Loucy (cell line): Measurements from ENCODE around the gene TOMM6.

Source experiments
- H2AFZ ChIP-seq: fragments of 200-600 bp; sonication (generic); 2 replicates; pipeline ENCODE4 v1.6.0; 2016; ENCODE audit warnings: antibody characterized with exemption, mild to moderate bottlenecking, low read length, moderate library complexity
- H3F3A ChIP-seq: fragments of 200-600 bp; 2 replicates; pipeline ENCODE4 v1.6.0; 2016; ENCODE audit warnings: antibody characterized with exemption, low read depth, mild to moderate bottlenecking
- H3K27me3 ChIP-seq: fragments of 200-600 bp; sonication (generic); 2 replicates; pipeline ENCODE4 v1.6.1; 2014; ENCODE audit warnings: low read length, mild to moderate bottlenecking; ENCODE audit not compliant: insufficient read depth, poor library complexity, severe bottlenecking
- H3K36me3 ChIP-seq: fragments of 200-600 bp; sonication (generic); 2 replicates; pipeline ENCODE4 v1.6.1; 2016; ENCODE audit warnings: low read length; ENCODE audit not compliant: insufficient read depth
- H3K4me1 ChIP-seq: fragments of 200-600 bp; sonication (generic); 2 replicates; pipeline ENCODE4 v1.5.1; 2014; ENCODE audit warnings: low read length, mild to moderate bottlenecking; ENCODE audit not compliant: insufficient read depth, poor library complexity, severe bottlenecking
- H3K4me2 ChIP-seq: fragments of 200-600 bp; sonication (generic); 2 replicates; pipeline ENCODE4 v1.6.0; 2014; ENCODE audit warnings: antibody characterized with exemption, low read length, low read depth, mild to moderate bottlenecking; ENCODE audit not compliant: poor library complexity, severe bottlenecking
- H3K4me3 ChIP-seq: fragments of 200-600 bp; sonication (generic); 2 replicates; pipeline ENCODE4 v1.5.1; 2014; ENCODE audit warnings: low read length, mild to moderate bottlenecking, mixed read lengths; ENCODE audit not compliant: poor library complexity, severe bottlenecking
- H3K79me2 ChIP-seq: fragments of 200-600 bp; sonication (generic); 2 replicates; pipeline ENCODE4 v1.6.1; 2014; ENCODE audit warnings: low read length; ENCODE audit not compliant: insufficient read depth
- H3K9ac ChIP-seq: fragments of 200-600 bp; sonication (generic); 2 replicates; pipeline ENCODE4 v1.6.0; 2014; ENCODE audit warnings: mild to moderate bottlenecking, low read depth, low read length, moderate library complexity; ENCODE audit not compliant: poor library complexity, severe bottlenecking
- H3K9me2 ChIP-seq: fragments of 200-600 bp; sonication (generic); replicated peaks from 2 replicates; pipeline ENCODE4 v1.6.1; 2016; ENCODE audit warnings: low read depth, low read length, mixed read lengths
- H3K9me3 ChIP-seq: fragments of 200-600 bp; sonication (generic); 2 replicates; pipeline ENCODE4 v1.6.1; 2014; ENCODE audit warnings: mild to moderate bottlenecking, antibody characterized with exemption, low read length, low read depth; ENCODE audit not compliant: insufficient read depth
- H4K20me1 ChIP-seq: fragments of 200-600 bp; sonication (generic); 2 replicates; pipeline ENCODE4 v1.6.0; 2014; ENCODE audit warnings: antibody characterized with exemption, low read length, mild to moderate bottlenecking; ENCODE audit not compliant: insufficient read depth, poor library complexity, severe bottlenecking
- CTCF ChIP-seq: fragments of 200-600 bp; sonication (generic); conservative IDR thresholded peaks from 2 replicates; pipeline ENCODE4 v1.5.1; 2014; ENCODE audit warnings: mild to moderate bottlenecking, antibody characterized with exemption, low read length
- EZH2phosphoT487 ChIP-seq: fragments of 200-600 bp; IDR thresholded peaks from 2 replicates; pipeline ENCODE4 v1.6.1; 2018; ENCODE audit warnings: antibody characterized with exemption, mild to moderate bottlenecking, moderate library complexity, borderline replicate concordance

The TOMM6 gene

GRCh38 chr6:41741625-41742490, 45.6 kb upstream of the TOMM6 start:
- no peak overlapping the region for H3K4me3 ChIP-seq
- no peaks in the 10 kb centered on the region for H3K4me1 ChIP-seq
- no peaks in the 10 kb centered on the region for H3F3A ChIP-seq
- no peak overlapping the region for H3K4me2 ChIP-seq
- no peaks in the 10 kb centered on the region for H4K20me1 ChIP-seq
- H3K36me3 ChIP-seq = no peaks in the 10 kb centered on the region
- H3K79me2 ChIP-seq = no peaks in the 10 kb centered on the region
- H2AFZ ChIP-seq = no peak overlapping the region
- TF ChIP-seq CTCF (no peak), EZH2phosphoT487 (no peak)
- no peaks in the 10 kb centered on the region for H3K9me2 ChIP-seq
- no peaks in the 10 kb centered on the region for H3K27me3 ChIP-seq
- no peak overlapping the region for H3K9ac ChIP-seq
- H3K9me3 ChIP-seq = no peaks in the 10 kb centered on the region

- Histone ChIP-seq H3F3A (no peaks in the 10 kb centered on the region), H3K27me3 (no peaks in the 10 kb centered on the region), H3K4me3 (no peak overlapping the region), H4K20me1 (no peaks in the 10 kb centered on the region), H2AFZ (no peak overlapping the region), H3K9me3 (no peaks in the 10 kb centered on the region), H3K9me2 (no peaks in the 10 kb centered on the region), H3K4me1 (no peaks in the 10 kb centered on the region), H3K9ac (no peak overlapping the region), H3K36me3 (no peaks in the 10 kb centered on the region), H3K4me2 (no peak overlapping the region), H3K79me2 (no peaks in the 10 kb centered on the region)
- no peak for TF ChIP-seq CTCF
- no peak for TF ChIP-seq EZH2phosphoT487
These were observed 43.9 kb upstream of the TOMM6 start for GRCh38 chr6:41743406-41744235.

GRCh38 chr6:41744236-41744787, 43.2 kb upstream of the TOMM6 start:
- Histone ChIP-seq H4K20me1 (no peaks in the 10 kb centered on the region), H3F3A (no peaks in the 10 kb centered on the region)

More at GRCh38 chr6:41744236-41744787, 43.2 kb upstream of the TOMM6 start:
- no peaks in the 10 kb centered on the region for H3K4me1 ChIP-seq
- no peaks in the 10 kb centered on the region for H3K9me2 ChIP-seq
- no peaks in the 10 kb centered on the region for H3K27me3 ChIP-seq
- H3K9ac ChIP-seq = no peak overlapping the region
- no peaks in the 10 kb centered on the region for H3K9me3 ChIP-seq
- H3K4me2 ChIP-seq = no peak overlapping the region
- TF ChIP-seq EZH2phosphoT487 = no peak
- no peak for TF ChIP-seq CTCF
- H3K4me3 ChIP-seq = no peak overlapping the region
- H2AFZ ChIP-seq = no peak overlapping the region
- no peaks in the 10 kb centered on the region for H3K79me2 ChIP-seq
- H3K36me3 ChIP-seq = no peaks in the 10 kb centered on the region
